Liver (tissue), 9 donors: Measurements from ENCODE around the gene ITPKA. TPM values are rescaled to one million over a fixed set of nuclear protein-coding genes. Genes with fewer than 3 reads are reported as not detected.

Experiments used
- DNase-seq: peaks from one replicate; pipeline ENCODE4 v3.0.0-alpha.2; 2017; ENCODE audit warnings: low spot score
- H3K27ac ChIP-seq, 2 donors: one replicate each; pipeline ENCODE4 v1.7.0; 2013; ENCODE audit warnings: inconsistent platforms in 2 of 2, low read length in 2 of 2, control low read depth in 1 of 2, low read depth in 1 of 2, mild to moderate bottlenecking in 1 of 2
- H3K27me3 ChIP-seq, 4 donors: one replicate each; pipeline versions ENCODE4 v1.6.1 to v1.7.0; 2013; ENCODE audit warnings: low read length in 3 of 4, inconsistent platforms in 1 of 4, mild to moderate bottlenecking in 1 of 4, moderate library complexity in 1 of 4; ENCODE audit not compliant: control insufficient read depth in 4 of 4, insufficient read depth in 4 of 4
- H3K36me3 ChIP-seq, 4 donors: one replicate each; pipeline versions ENCODE4 v1.6.1 to v1.7.0; 2013; ENCODE audit warnings: low read length in 3 of 4, mild to moderate bottlenecking in 3 of 4, low read depth in 1 of 4, moderate library complexity in 1 of 4; ENCODE audit not compliant: control insufficient read depth in 4 of 4, insufficient read depth in 3 of 4
- H3K4me1 ChIP-seq, 4 donors: one replicate each; pipeline versions ENCODE4 v1.6.1 to v1.7.0; 2013; ENCODE audit warnings: low read length in 3 of 4, mild to moderate bottlenecking in 3 of 4, moderate library complexity in 1 of 4; ENCODE audit not compliant: control insufficient read depth in 4 of 4, insufficient read depth in 4 of 4
- H3K4me3 ChIP-seq, 3 donors: one replicate each; pipeline versions ENCODE4 v1.6.1 to v1.7.0; 2013; ENCODE audit warnings: low read length in 3 of 3, control low read depth in 1 of 3, low read depth in 1 of 3, mild to moderate bottlenecking in 1 of 3
- H3K9ac ChIP-seq, 2 donors: one replicate each; pipeline ENCODE4 v1.7.0; 2013; ENCODE audit warnings: low read length in 2 of 2, mild to moderate bottlenecking in 2 of 2, moderate library complexity in 2 of 2, control low read depth in 1 of 2, low read depth in 1 of 2
- H3K9me3 ChIP-seq, 4 donors: one replicate each; pipeline versions ENCODE4 v1.6.1 to v1.7.0; 2013; ENCODE audit warnings: low read length in 3 of 4; ENCODE audit not compliant: control insufficient read depth in 4 of 4
- ATF3 ChIP-seq: IDR thresholded peaks from 2 replicates; pipeline ENCODE4 v1.6.1; 2016; ENCODE audit warnings: antibody characterized with exemption
- CTCF ChIP-seq: fragments of 150-350 bp; IDR thresholded peaks from 2 replicates; pipeline ENCODE4 v1.5.1; 2017; ENCODE audit warnings: improper control_type of control experiment, low read depth, low read length; ENCODE audit not compliant: missing input control
- EGR1 ChIP-seq, 2 donors: IDR thresholded peaks; 2 replicates each; pipeline ENCODE4 v1.6.1; 2016 to 2018; ENCODE audit warnings: antibody characterized with exemption in 2 of 2, low read depth in 2 of 2
- FOXA1 ChIP-seq: IDR thresholded peaks from 2 replicates; pipeline ENCODE4 v1.6.1; 2016; ENCODE audit warnings: antibody characterized with exemption
- FOXA2 ChIP-seq: IDR thresholded peaks from 2 replicates; pipeline ENCODE4 v1.6.1; 2016; ENCODE audit warnings: antibody characterized with exemption
- GABPA ChIP-seq, 2 donors: IDR thresholded peaks in 1 of 2; conservative IDR thresholded peaks in 1 of 2; 2 replicates each; pipeline ENCODE4 v1.6.1; 2016; ENCODE audit warnings: antibody characterized with exemption in 2 of 2, mild to moderate bottlenecking in 1 of 2, moderate library complexity in 1 of 2
- HNF4A ChIP-seq, 2 donors: conservative IDR thresholded peaks; 2 replicates each; pipeline ENCODE4 v1.6.1; 2016; ENCODE audit warnings: antibody characterized with exemption in 2 of 2, mild to moderate bottlenecking in 2 of 2
- HNF4G ChIP-seq: IDR thresholded peaks from 2 replicates; pipeline ENCODE4 v1.6.1; 2016; ENCODE audit warnings: antibody characterized with exemption
- JUND ChIP-seq, 2 donors: IDR thresholded peaks; 2 replicates each; pipeline ENCODE4 v1.6.1; 2016; ENCODE audit warnings: antibody characterized with exemption in 2 of 2
- MAX ChIP-seq: IDR thresholded peaks from 2 replicates; pipeline ENCODE4 v1.6.1; 2016; ENCODE audit warnings: antibody characterized with exemption
- NR2F2 ChIP-seq: IDR thresholded peaks from 2 replicates; pipeline ENCODE4 v1.6.1; 2016; ENCODE audit warnings: antibody characterized with exemption
- RAD21 ChIP-seq, 2 donors: IDR thresholded peaks; 2 replicates each; pipeline ENCODE4 v1.6.1; 2016; ENCODE audit warnings: antibody characterized with exemption in 2 of 2, mild to moderate bottlenecking in 2 of 2
- REST ChIP-seq: IDR thresholded peaks from 2 replicates; pipeline ENCODE4 v1.6.1; 2016; ENCODE audit warnings: antibody characterized with exemption, mild to moderate bottlenecking
- RXRA ChIP-seq, 2 donors: IDR thresholded peaks; 2 replicates each; pipeline ENCODE4 v1.6.1; 2017 to 2018; ENCODE audit warnings: antibody characterized with exemption in 2 of 2, mild to moderate bottlenecking in 1 of 2
- SP1 ChIP-seq: IDR thresholded peaks from 2 replicates; pipeline ENCODE4 v1.6.1; 2018; ENCODE audit warnings: antibody characterized with exemption, mild to moderate bottlenecking
- TAF1 ChIP-seq: conservative IDR thresholded peaks from 2 replicates; pipeline ENCODE4 v1.6.1; 2016; ENCODE audit warnings: antibody characterized with exemption, mild to moderate bottlenecking
- YY1 ChIP-seq: IDR thresholded peaks from 2 replicates; pipeline ENCODE4 v1.6.1; 2016; ENCODE audit warnings: antibody characterized with exemption, mild to moderate bottlenecking
- ZBTB33 ChIP-seq: IDR thresholded peaks from 2 replicates; pipeline ENCODE4 v1.6.1; 2016; ENCODE audit warnings: antibody characterized with exemption
- WGBS: extraction: QIAGEN DNeasy Blood & Tissue Kit; methylation state at CpG from one replicate; pipeline ENCODE4 v1.1.7; 2013; 5-methylcytosine and 5-hydroxymethylcytosine counted together
- polyA plus RNA-seq, 2 donors: library from polyadenylated mRNA; stranded (reverse) in 1 of 2; unstranded in 1 of 2; fragments of 200-250 nt in 1 of 2; fragments of >200 nt in 1 of 2; fragmentation: Nextera tagmentation in 1 of 2; extraction: Ambion mirVana in 1 of 2; gene quantifications; one replicate each; pipeline versions ENCODE4 v1.2.1 to v1.2.3, GENCODE V29; 2013 to 2015
- total RNA-seq, 2 donors: library from RNA; depleted of rRNA; stranded (reverse); fragments of >200 nt; gene quantifications; one replicate each; pipeline ENCODE4 v1.2.3, GENCODE V29; 2014
- donor health status: healthy.
- donor health status: healthy.
- donor health status: healthy.
- donor health status: healthy.
- donor health status: healthy.

The ITPKA gene
- total and polyA plus RNA-seq, 4 donors, result 0.36 to 2.4 (median 1.2) TPM

GRCh38 chr15:41487802-41488201 lies 5.9 kb upstream of the ITPKA start:
- Histone ChIP-seq H3K9me3 (no peaks in the 10 kb centered on the region), H3K4me1 (peaks cover 0 to 4% (median 3%) of the 10 kb centered on the region in 4 donors), H3K36me3 (peaks cover 0 to 5% (median under 1%) of the 10 kb centered on the region in 4 donors), H3K4me3 (no peak overlapping the region), H3K9ac (no peak overlapping the region), H3K27me3 (no peaks in the 10 kb centered on the region), H3K27ac (no peak overlapping the region)
- TF ChIP-seq HNF4G, result no peak
- no peak for TF ChIP-seq GABPA (IDR thresholded peaks at IDR 0.05 in 1 of 2, conservative IDR thresholded peaks at IDR 0.05 in 1 of 2)
- no peak for TF ChIP-seq MAX
- TF ChIP-seq ATF3, result no peak
- TF ChIP-seq JUND (IDR thresholded peaks at IDR 0.05), result no peak
- TF ChIP-seq CTCF, result no peak
- 87% methylated on average over 2 of the region's 2 CpGs for WGBS
- DNase-seq, result no peak

- WGBS, result 98% methylated on average over 2 of the region's 2 CpGs
- Histone ChIP-seq H3K27me3 (no peaks in the 10 kb centered on the region), H3K4me1 (peaks cover 8 to 20% (median 16%) of the 10 kb centered on the region in 4 donors), H3K9ac (no peak overlapping the region), H3K4me3 (no peak overlapping the region), H3K27ac (no peak overlapping the region), H3K36me3 (no peaks in the 10 kb centered on the region), H3K9me3 (no peaks in the 10 kb centered on the region)
- DNase-seq, result no peak
- TF ChIP-seq TAF1 (no peak), EGR1 (IDR thresholded peaks at IDR 0.05; ENCODE audit: low read depth in 2 of 2) (no peak), RXRA (IDR thresholded peaks at IDR 0.05) (no peak), FOXA1 (no peak), HNF4A (conservative IDR thresholded peaks at IDR 0.05) (no peak), JUND (IDR thresholded peaks at IDR 0.05) (no peak), MAX (no peak), FOXA2 (no peak), HNF4G (no peak), RAD21 (IDR thresholded peaks at IDR 0.05) (no peak), YY1 (no peak), GABPA (IDR thresholded peaks at IDR 0.05 in 1 of 2, conservative IDR thresholded peaks at IDR 0.05 in 1 of 2) (no peak)
Observed at GRCh38 chr15:41489641-41490040, 4.0 kb upstream of the ITPKA start.

GRCh38 chr15:41490355-41490754 lies 3.3 kb upstream of the ITPKA start:
- WGBS, result 70% methylated on average over 4 of the region's 4 CpGs
- DNase-seq, result no peak
- H3K4me1 ChIP-seq, result peaks cover 12 to 27% (median 23%) of the 10 kb centered on the region in 4 donors
- no peaks in the 10 kb centered on the region for H3K9me3 ChIP-seq
- H3K9ac ChIP-seq, result no peak overlapping the region
- no peak overlapping the region for H3K4me3 ChIP-seq
- H3K27me3 ChIP-seq, result no peaks in the 10 kb centered on the region
- H3K36me3 ChIP-seq, result no peaks in the 10 kb centered on the region
- no peak overlapping the region for H3K27ac ChIP-seq
- TF ChIP-seq HNF4A (conservative IDR thresholded peaks at IDR 0.05), result no peak
- TF ChIP-seq SP1, result no peak
- TF ChIP-seq ZBTB33, result no peak
- TF ChIP-seq TAF1, result no peak
- no peak for TF ChIP-seq REST
- no peak for TF ChIP-seq MAX
- no peak for TF ChIP-seq NR2F2
- no peak for TF ChIP-seq GABPA (IDR thresholded peaks at IDR 0.05 in 1 of 2, conservative IDR thresholded peaks at IDR 0.05 in 1 of 2)
- TF ChIP-seq JUND (IDR thresholded peaks at IDR 0.05), result no peak
- no peak for TF ChIP-seq FOXA2
- no peak for TF ChIP-seq RXRA (IDR thresholded peaks at IDR 0.05)
